Naive thymus-derived CD4-positive, alpha-beta T cell (primary cell): ENCODE results near the gene RHBDD2. TPM values are rescaled to one million over a fixed set of nuclear protein-coding genes. Genes with fewer than 3 reads are reported as not detected.
"Not testable (repeated sequence)": the region's sequence is repeated elsewhere in the genome, so short reads cannot be mapped to it uniquely, and the experiment has no call there.

ENCODE experiments used
- ATAC-seq: fragments of 150-1000 bp; cut with Tn5 transposase; 2 replicates; pipeline ENCODE4 v1.10.0; 2021; ENCODE audit warnings: mild to moderate bottlenecking, moderate library complexity
- CTCF ChIA-PET: fragments of 350-600 bp; sonication (Branson Sonifier 250); formaldehyde crosslinking; loops from one replicate; lab custom pipeline; 2021; ENCODE audit warnings: antibody characterized with exemption; lab: Charles Lee
- POLR2A ChIA-PET: fragments of 350-600 bp; sonication (Branson Sonifier 250); formaldehyde crosslinking; loops from one replicate; lab custom pipeline; 2021; ENCODE audit warnings: antibody characterized with exemption, inconsistent platforms; lab: Charles Lee
- DNase-seq, 9 donors: peaks; one replicate each; pipeline versions ENCODE4 v3.0.0 to v3.0.0-alpha.2; 2020 to 2022; ENCODE audit warnings: mixed read lengths in 1 of 9
- H3K27ac ChIP-seq: one replicate; pipeline ENCODE4 v1.7.0; 2013; ENCODE audit warnings: mild to moderate bottlenecking, low read depth, low read length, moderate library complexity
- H3K27me3 ChIP-seq, 2 donors: one replicate each; pipeline ENCODE4 v1.7.0; 2013; ENCODE audit warnings: low read length in 2 of 2, mild to moderate bottlenecking in 2 of 2, moderate library complexity in 2 of 2; ENCODE audit not compliant: control insufficient read depth in 2 of 2, insufficient read depth in 2 of 2
- H3K36me3 ChIP-seq, 3 experiments: 1 replicate in 2 of 3; 2 replicates in 1 of 3; pipeline ENCODE4 v1.7.0; 2013; ENCODE audit warnings: low read length in 3 of 3, mild to moderate bottlenecking in 3 of 3, moderate library complexity in 1 of 3; ENCODE audit not compliant: insufficient read depth in 3 of 3, control insufficient read depth in 2 of 3
- H3K4me1 ChIP-seq, 2 donors: one replicate each; pipeline ENCODE4 v1.7.0; 2013; ENCODE audit warnings: low read length in 2 of 2, mild to moderate bottlenecking in 2 of 2, moderate library complexity in 1 of 2; ENCODE audit not compliant: control insufficient read depth in 2 of 2, insufficient read depth in 2 of 2
- H3K4me3 ChIP-seq: 2 replicates; pipeline ENCODE4 v1.7.0; 2013; ENCODE audit warnings: mild to moderate bottlenecking, low read length
- H3K9me3 ChIP-seq, 3 experiments: 1 replicate in 2 of 3; 2 replicates in 1 of 3; pipeline ENCODE4 v1.7.0; 2013; ENCODE audit warnings: low read length in 3 of 3; ENCODE audit not compliant: control insufficient read depth in 2 of 3
- H3K27ac Mint-ChIP-seq, 9 donors: one replicate each; pipeline ENCODE4 v1.8.0; 2020 to 2022; ENCODE audit warnings: mixed read lengths in 9 of 9, mild to moderate bottlenecking in 8 of 9, moderate library complexity in 5 of 9, inconsistent platforms in 2 of 9
- H3K27me3 Mint-ChIP-seq, 5 donors: one replicate each; pipeline ENCODE4 v1.8.0; 2021 to 2022; ENCODE audit warnings: mixed read lengths in 5 of 5, mild to moderate bottlenecking in 1 of 5
- H3K36me3 Mint-ChIP-seq, 5 donors: one replicate each; pipeline ENCODE4 v1.8.0; 2020 to 2022; ENCODE audit warnings: mixed read lengths in 5 of 5, mild to moderate bottlenecking in 3 of 5, inconsistent platforms in 1 of 5
- H3K4me1 Mint-ChIP-seq, 7 donors: one replicate each; pipeline ENCODE4 v1.8.0; 2020 to 2022; ENCODE audit warnings: mixed read lengths in 7 of 7, mild to moderate bottlenecking in 3 of 7, inconsistent platforms in 1 of 7
- H3K4me3 Mint-ChIP-seq, 10 donors: one replicate each; pipeline ENCODE4 v1.8.0; 2020 to 2022; ENCODE audit warnings: mild to moderate bottlenecking in 10 of 10, mixed read lengths in 10 of 10, moderate library complexity in 6 of 10, inconsistent platforms in 2 of 10
- H3K9me3 Mint-ChIP-seq, 11 donors: one replicate each; pipeline ENCODE4 v1.8.0; 2020 to 2022; ENCODE audit warnings: mixed read lengths in 11 of 11, mild to moderate bottlenecking in 4 of 11, inconsistent platforms in 1 of 11, moderate library complexity in 1 of 11
- intact Hi-C, 2 donors: fragments of 100-400 bp; cut with micrococcal nuclease; formaldehyde crosslinking; loops; one replicate each; pipeline ENCODE4 v1.15.1; 2023
- polyA plus RNA-seq, 2 donors: library from polyadenylated mRNA; unstranded; fragments of 300-500 nt; fragmentation: Illumina TruSeq; gene quantifications; one replicate each; pipeline ENCODE4 v1.2.3, GENCODE V29; 2021
- total RNA-seq, 6 experiments: library from RNA in 5 of 6; stranded (reverse) in 5 of 6; gene quantifications; 1 replicate in 5 of 6; 2 replicates in 1 of 6; pipeline ENCODE4 v1.2.3 and lab custom pipeline; 2021 to 2026

Gene RHBDD2
- total and polyA plus RNA-seq, 7 experiments from 2014 or later: 36.2 to 124 (median 73.6) TPM

DNA sequence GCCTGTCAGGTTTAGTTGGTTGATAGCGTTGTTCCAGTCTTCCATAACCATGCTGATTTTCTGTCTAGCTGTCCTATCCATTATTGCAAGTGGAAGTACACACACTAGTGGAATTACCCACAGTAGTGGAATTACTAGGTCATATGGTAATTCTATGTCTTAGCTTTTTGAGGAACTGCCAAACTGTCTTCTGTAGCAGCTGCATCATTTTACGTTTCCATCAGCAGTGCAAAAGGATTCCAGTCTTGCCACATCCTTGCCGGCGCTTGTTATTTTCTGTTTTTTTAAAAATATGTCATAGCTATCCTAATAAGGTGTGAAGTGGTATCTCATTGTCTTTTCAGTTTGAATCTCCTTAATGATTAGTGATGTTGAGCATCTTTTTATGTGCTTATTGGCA is 17.2 kb upstream of the RHBDD2 start:
- Histone ChIP-seq H3K27ac (no peak overlapping the region), H3K36me3 (no peaks in the 10 kb centered on the region), H3K9me3 (no peaks in the 10 kb centered on the region), H3K4me1 (no peaks in the 10 kb centered on the region), H3K27me3 (no peaks in the 10 kb centered on the region), H3K4me3 (no peak overlapping the region)
- no peaks in the 10 kb centered on the region for H3K36me3 Mint-ChIP-seq
- POLR2A ChIA-PET: no interaction called here
- peaks cover 0 to 2% (median 0%) of the 10 kb centered on the region in 11 donors for H3K9me3 Mint-ChIP-seq
- H3K27me3 Mint-ChIP-seq: peaks cover 5 to 9% (median 7%) of the 10 kb centered on the region in 5 donors
- no peak overlapping the region for H3K27ac Mint-ChIP-seq
- H3K4me1 Mint-ChIP-seq: peaks cover 0 to 13% (median 0%) of the 10 kb centered on the region in 7 donors
- intact Hi-C loops: no loop called here
- no peak overlapping the region for H3K4me3 Mint-ChIP-seq
- no peak for DNase-seq
- peak; percentile 70 for ATAC-seq
- CTCF ChIA-PET: interaction anchor here (0.8 kb wide), 1 partner anchor 159 kb away, joined by 3 read pairs; no protein-coding TSS in a partner anchor

DNA sequence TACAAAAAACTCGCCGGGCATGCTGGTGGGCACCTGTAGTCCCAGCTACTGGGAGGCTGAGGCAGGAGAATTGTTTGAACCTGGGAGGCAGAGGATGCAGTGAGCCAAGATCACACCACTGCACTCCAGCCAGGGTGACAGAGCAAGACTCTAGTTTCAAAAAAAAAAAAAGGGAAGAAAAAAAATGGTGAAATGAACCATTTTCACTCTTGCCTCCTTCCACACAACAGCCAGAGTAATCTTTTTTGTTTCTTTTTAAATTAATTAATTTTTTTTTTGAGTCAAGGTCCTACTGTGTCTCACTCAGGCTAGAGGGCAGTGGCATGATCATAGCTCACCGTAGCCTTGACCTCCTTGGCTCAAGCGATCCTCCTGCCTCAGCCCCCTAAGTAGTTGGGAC is 14.6 kb upstream of the RHBDD2 start:
- H3K9me3 ChIP-seq, H3K4me1 ChIP-seq, H3K27ac Mint-ChIP-seq, H3K36me3 ChIP-seq, H3K27ac ChIP-seq, H3K4me3 Mint-ChIP-seq, intact Hi-C loops, ATAC-seq, H3K27me3 Mint-ChIP-seq, H3K27me3 ChIP-seq, H3K4me3 ChIP-seq, DNase-seq, H3K9me3 Mint-ChIP-seq, H3K36me3 Mint-ChIP-seq, POLR2A ChIA-PET, H3K4me1 Mint-ChIP-seq: not testable (repeated sequence)
- CTCF ChIA-PET: interaction anchor here (1.6 to 4.9 kb wide), 2 partner anchors 156 to 265 kb away, joined by 5 to 56 read pairs; no protein-coding TSS in a partner anchor

- intact Hi-C loops: loop anchor here (1.0 to 5.0 kb wide), 4 partner anchors 154 to 448 kb away; no protein-coding TSS in a partner anchor
- no peaks in the 10 kb centered on the region for H3K36me3 ChIP-seq
- H3K27me3 Mint-ChIP-seq: peaks cover 5 to 8% (median 7%) of the 10 kb centered on the region in 5 donors
- no peaks in the 10 kb centered on the region for H3K4me1 ChIP-seq
- ATAC-seq (peak; percentile 10), DNase-seq (no peak)
- no peaks in the 10 kb centered on the region for H3K27me3 ChIP-seq
- no peak overlapping the region for H3K4me3 Mint-ChIP-seq
- peaks cover 0 to 13% (median 0%) of the 10 kb centered on the region in 7 donors for H3K4me1 Mint-ChIP-seq
- POLR2A ChIA-PET: no interaction called here
- H3K36me3 Mint-ChIP-seq: no peaks in the 10 kb centered on the region
- H3K27ac ChIP-seq: no peak overlapping the region
- peaks cover 0 to 2% (median 0%) of the 10 kb centered on the region in 11 donors for H3K9me3 Mint-ChIP-seq
- no peaks in the 10 kb centered on the region for H3K9me3 ChIP-seq
- H3K27ac Mint-ChIP-seq: no peak overlapping the region
- CTCF ChIA-PET: interaction anchor here (0.7 to 4.9 kb wide), 6 partner anchors 32 to 449 kb away, joined by 3 to 56 read pairs (median 4); no protein-coding TSS in a partner anchor
- no peak overlapping the region for H3K4me3 ChIP-seq
These were observed 12.7 kb upstream of the RHBDD2 start for GRCh38 chr7:75866114-75866488.

DNA sequence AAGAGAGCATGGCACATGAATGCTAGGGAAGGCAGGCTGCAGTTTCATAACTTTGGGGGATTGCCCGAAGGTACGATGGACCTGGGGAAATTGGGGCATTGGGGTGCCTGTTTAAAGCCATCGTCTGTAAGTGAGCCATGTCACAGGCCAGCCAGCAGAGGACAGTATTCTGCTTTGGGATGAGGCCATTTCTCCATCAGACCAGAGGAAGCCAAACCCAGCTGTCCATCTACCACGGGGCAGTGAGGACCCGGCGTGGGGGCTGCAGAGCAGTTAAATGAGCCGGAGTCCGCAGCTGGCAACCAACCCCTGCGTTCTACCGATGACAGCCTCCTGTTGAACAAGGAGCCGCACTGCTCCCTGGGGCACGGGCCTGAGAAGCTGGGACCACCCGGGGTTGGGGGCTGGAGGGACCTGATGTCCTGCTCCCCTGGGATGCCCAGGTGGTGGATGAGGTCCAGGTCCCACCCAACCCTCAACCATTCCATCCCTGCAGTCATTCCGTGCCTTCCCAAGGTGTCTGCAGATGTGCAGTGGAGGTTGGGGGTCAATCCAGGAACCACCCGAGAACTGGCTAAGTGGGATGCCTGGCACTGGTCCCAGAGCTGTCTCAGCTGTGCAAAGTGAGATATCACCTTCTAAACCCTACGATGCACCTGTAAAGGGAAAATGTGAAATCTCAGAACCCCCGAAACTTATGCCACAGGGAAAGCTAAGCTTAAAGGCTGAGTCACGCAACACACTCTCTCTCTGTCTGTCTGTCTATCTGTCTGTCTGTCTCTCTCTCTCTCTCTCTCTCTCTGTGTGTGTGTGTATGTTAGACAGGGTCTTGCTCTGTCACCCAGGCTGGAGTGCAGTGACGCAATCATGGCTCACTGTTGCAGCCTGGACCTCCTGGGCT is 12.1 kb upstream of the RHBDD2 start:
- Histone ChIP-seq H3K4me1 (no peaks in the 10 kb centered on the region), H3K4me3 (no peak overlapping the region), H3K27ac (no peak overlapping the region), H3K36me3 (no peaks in the 10 kb centered on the region), H3K27me3 (no peaks in the 10 kb centered on the region), H3K9me3 (no peaks in the 10 kb centered on the region)
- Mint-ChIP-seq H3K9me3 (peaks cover 0 to 2% (median 0%) of the 10 kb centered on the region in 11 donors), H3K27me3 (peaks cover 5 to 8% (median 7%) of the 10 kb centered on the region in 5 donors), H3K4me1 (peaks cover 0 to 13% (median 0%) of the 10 kb centered on the region in 7 donors), H3K4me3 (no peak overlapping the region), H3K36me3 (no peaks in the 10 kb centered on the region), H3K27ac (no peak overlapping the region)
- POLR2A ChIA-PET: interaction anchor here (0.6 to 1.0 kb wide), 2 partner anchors 153 to 181 kb away, joined by 3 read pairs; partner anchors contain the start of genes MDH2 and STYXL1
- CTCF ChIA-PET: interaction anchor here (0.7 to 4.9 kb wide), 6 partner anchors 32 to 449 kb away, joined by 3 to 56 read pairs (median 4); no protein-coding TSS in a partner anchor
- intact Hi-C loops: loop anchor here (1.0 to 5.0 kb wide), 4 partner anchors 154 to 448 kb away; no protein-coding TSS in a partner anchor
- ATAC-seq (peak; percentile 89), DNase-seq (peak; percentile 17 to 62 (median 37))

GRCh38 chr7:75867390-75867717 is 11.5 kb upstream of the RHBDD2 start:
- H3K9me3 Mint-ChIP-seq: peaks cover 0 to 2% (median 0%) of the 10 kb centered on the region in 11 donors
- POLR2A ChIA-PET: interaction anchor here (1.0 kb wide), 1 partner anchor 181 kb away, joined by 3 read pairs; the partner anchor contains the start of genes MDH2 and STYXL1
- CTCF ChIA-PET: interaction anchor here (0.9 to 4.9 kb wide), 3 partner anchors 147 to 448 kb away, joined by 3 to 56 read pairs (median 4); no protein-coding TSS in a partner anchor
- Histone ChIP-seq H3K4me3 (no peak overlapping the region), H3K9me3 (no peaks in the 10 kb centered on the region), H3K4me1 (no peaks in the 10 kb centered on the region), H3K27me3 (no peaks in the 10 kb centered on the region), H3K27ac (no peak overlapping the region), H3K36me3 (no peaks in the 10 kb centered on the region)
- H3K27ac Mint-ChIP-seq: peak overlapping the region in 1 of 9 donors; percentile 7
- intact Hi-C loops: loop anchor here in 1 of 2 donors (5.0 kb wide), 2 partner anchors 265 to 445 kb away; no protein-coding TSS in a partner anchor
- DNase-seq: no peak
- ATAC-seq: no peak
- H3K27me3 Mint-ChIP-seq: peaks cover 5 to 8% (median 7%) of the 10 kb centered on the region in 5 donors
- H3K4me3 Mint-ChIP-seq: no peak overlapping the region
- H3K4me1 Mint-ChIP-seq: peaks cover 0 to 15% (median 3%) of the 10 kb centered on the region in 7 donors
- no peaks in the 10 kb centered on the region for H3K36me3 Mint-ChIP-seq

DNA sequence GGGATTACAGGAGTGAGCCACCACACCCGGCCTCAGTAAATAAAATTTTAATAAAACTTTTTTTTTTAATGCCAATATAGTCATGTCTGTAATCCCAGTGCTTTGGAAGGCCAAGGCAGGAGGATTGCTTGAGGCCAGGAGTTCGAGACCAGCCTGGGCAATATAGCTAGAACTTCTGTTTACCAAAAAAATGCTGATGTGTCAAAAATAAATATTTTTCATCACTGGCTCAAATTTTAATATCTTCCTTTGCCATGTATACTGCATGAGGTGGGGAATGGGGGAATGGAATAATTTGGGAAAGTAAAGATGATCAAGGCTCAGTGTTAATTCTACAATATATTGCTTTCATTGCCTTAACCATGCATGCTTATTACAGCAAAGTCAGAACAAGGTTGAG is 10.7 kb upstream of the RHBDD2 start:
- ChIA-PET POLR2A (interaction anchor here (0.8 kb wide), 1 partner anchor 152 kb away, joined by 3 read pairs; no protein-coding TSS in a partner anchor), CTCF (interaction anchor here (1.7 kb wide), 1 partner anchor 152 kb away, joined by 7 read pairs; no protein-coding TSS in a partner anchor)
- H3K9me3 Mint-ChIP-seq: peaks cover 0 to 2% (median 0%) of the 10 kb centered on the region in 11 donors
- no peaks in the 10 kb centered on the region for H3K36me3 Mint-ChIP-seq
- H3K27me3 Mint-ChIP-seq: peaks cover 5 to 8% (median 7%) of the 10 kb centered on the region in 5 donors
- H3K4me3 Mint-ChIP-seq: no peak overlapping the region
- Histone ChIP-seq H3K9me3 (no peaks in the 10 kb centered on the region), H3K27me3 (no peaks in the 10 kb centered on the region), H3K4me1 (no peaks in the 10 kb centered on the region), H3K4me3 (no peak overlapping the region), H3K36me3 (no peaks in the 10 kb centered on the region), H3K27ac (no peak overlapping the region)
- ATAC-seq (no peak), DNase-seq (no peak)
- no peak overlapping the region for H3K27ac Mint-ChIP-seq
- peaks cover 0 to 15% (median 3%) of the 10 kb centered on the region in 7 donors for H3K4me1 Mint-ChIP-seq
- intact Hi-C loops: loop anchor here in 1 of 2 donors (5.0 kb wide), 2 partner anchors 264 to 444 kb away; no protein-coding TSS in a partner anchor
